CD14-positive monocyte (primary cell): ENCODE results near the gene AOPEP. TPM values are rescaled to one million over a fixed set of nuclear protein-coding genes. Genes with fewer than 3 reads are reported as not detected.

Source experiments
- DNase-seq, 3 donors: peaks; one replicate each; pipeline ENCODE4 v3.0.0-alpha.2; 2011 to 2022
- H2AFZ ChIP-seq: 2 replicates; pipeline ENCODE4 v1.6.0; 2012; ENCODE audit warnings: mild to moderate bottlenecking, low read depth, low read length, inconsistent platforms; ENCODE audit not compliant: insufficient read depth, poor library complexity, severe bottlenecking
- H3K27ac ChIP-seq, 2 donors: 1 replicate in 1 of 2; 2 replicates in 1 of 2; pipeline ENCODE4 v1.5.1; 2012 to 2013; ENCODE audit warnings: low read length in 2 of 2, control low read depth in 1 of 2, inconsistent platforms in 1 of 2, low read depth in 1 of 2, mild to moderate bottlenecking in 1 of 2
- H3K27me3 ChIP-seq, 2 donors: one replicate each; pipeline versions ENCODE4 v1.6.0 to v1.6.1; 2011 to 2013; ENCODE audit warnings: low read length in 2 of 2; ENCODE audit not compliant: control insufficient read depth in 2 of 2, insufficient read depth in 2 of 2
- H3K36me3 ChIP-seq, 2 donors: replicated peaks in 1 of 2; 1 replicate in 1 of 2; 2 replicates in 1 of 2; pipeline versions ENCODE4 v1.5.1 to v1.6.1; 2012 to 2013; ENCODE audit warnings: low read length in 2 of 2, control low read depth in 1 of 2, inconsistent platforms in 1 of 2, mild to moderate bottlenecking in 1 of 2; ENCODE audit not compliant: insufficient read depth in 2 of 2, control insufficient read depth in 1 of 2
- H3K4me1 ChIP-seq, 2 donors: 1 replicate in 1 of 2; 2 replicates in 1 of 2; pipeline versions ENCODE4 v1.5.1 to v1.6.1; 2012 to 2013; ENCODE audit warnings: low read length in 2 of 2, control low read depth in 1 of 2, inconsistent platforms in 1 of 2, mild to moderate bottlenecking in 1 of 2, moderate library complexity in 1 of 2; ENCODE audit not compliant: insufficient read depth in 2 of 2, control insufficient read depth in 1 of 2
- H3K4me2 ChIP-seq: replicated peaks from 2 replicates; pipeline ENCODE3; 2012; ENCODE audit warnings: low read length, moderate library complexity, mild to moderate bottlenecking; ENCODE audit not compliant: poor library complexity, severe bottlenecking; ENCODE audit errors: extremely low read depth
- H3K4me3 ChIP-seq, 3 experiments: fragments of 200-600 bp in 1 of 3; sonication (generic) in 1 of 3; replicated peaks in 1 of 3; 1 replicate in 2 of 3; 2 replicates in 1 of 3; pipeline ENCODE4 v1.5.1; 2011 to 2013; ENCODE audit warnings: low read length in 3 of 3, mild to moderate bottlenecking in 3 of 3, control low read depth in 2 of 3, low read depth in 2 of 3, inconsistent platforms in 1 of 3, moderate library complexity in 1 of 3
- H3K79me2 ChIP-seq: 2 replicates; pipeline ENCODE4 v1.6.0; 2012; ENCODE audit warnings: mild to moderate bottlenecking, control low read depth, inconsistent platforms, low read length, moderate library complexity; ENCODE audit not compliant: insufficient read depth
- H3K9ac ChIP-seq: 2 replicates; pipeline ENCODE4 v1.6.0; 2017; ENCODE audit warnings: low read length, mild to moderate bottlenecking; ENCODE audit not compliant: insufficient read depth, poor library complexity, severe bottlenecking
- H3K9me3 ChIP-seq, 2 donors: replicated peaks in 1 of 2; 1 replicate in 1 of 2; 2 replicates in 1 of 2; pipeline versions ENCODE4 v1.5.1 to v1.6.1; 2012 to 2013; ENCODE audit warnings: low read length in 2 of 2, control low read depth in 1 of 2; ENCODE audit not compliant: control insufficient read depth in 1 of 2, insufficient read depth in 1 of 2
- H4K20me1 ChIP-seq: 2 replicates; pipeline ENCODE4 v1.6.0; 2012; ENCODE audit warnings: mild to moderate bottlenecking, low read length, control low read depth, moderate library complexity; ENCODE audit not compliant: insufficient read depth
- H3K27ac Mint-ChIP-seq, 7 donors: one replicate each; pipeline ENCODE4 v1.8.0; 2020; ENCODE audit warnings: mild to moderate bottlenecking in 7 of 7, mixed read lengths in 7 of 7, moderate library complexity in 6 of 7, inconsistent platforms in 2 of 7
- H3K27me3 Mint-ChIP-seq, 3 donors: one replicate each; pipeline ENCODE4 v1.8.0; 2021 to 2022; ENCODE audit warnings: low read depth in 3 of 3, mild to moderate bottlenecking in 3 of 3, mixed read lengths in 3 of 3, moderate library complexity in 3 of 3, inconsistent platforms in 1 of 3
- H3K36me3 Mint-ChIP-seq, 2 donors: one replicate each; pipeline ENCODE4 v1.8.0; 2020; ENCODE audit warnings: mixed read lengths in 2 of 2, inconsistent platforms in 1 of 2, mild to moderate bottlenecking in 1 of 2
- H3K4me1 Mint-ChIP-seq: one replicate; pipeline ENCODE4 v1.8.0; 2020; ENCODE audit warnings: mild to moderate bottlenecking, mixed read lengths
- H3K4me3 Mint-ChIP-seq, 2 donors: one replicate each; pipeline ENCODE4 v1.8.0; 2020; ENCODE audit warnings: mild to moderate bottlenecking in 2 of 2, mixed read lengths in 2 of 2, moderate library complexity in 1 of 2
- H3K9me3 Mint-ChIP-seq, 7 donors: one replicate each; pipeline ENCODE4 v1.8.0; 2020 to 2022; ENCODE audit warnings: mixed read lengths in 7 of 7, mild to moderate bottlenecking in 6 of 7, moderate library complexity in 6 of 7, inconsistent platforms in 2 of 7
- WGBS: methylation state at CpG from one replicate; pipeline ENCODE4 v1.1.5; 2013; ENCODE audit warnings: missing lambda C conversion rate; ENCODE audit not compliant: insufficient coverage; 5-methylcytosine and 5-hydroxymethylcytosine counted together
- intact Hi-C, 2 donors: fragments of 100-400 bp; cut with micrococcal nuclease; formaldehyde crosslinking; loops; one replicate each; pipeline versions ENCODE4 v1.15.0 to v1.15.1; 2023
- polyA plus RNA-seq, 3 donors: library from polyadenylated mRNA; depleted of rRNA in 1 of 3; unstranded in 2 of 3; stranded (reverse) in 1 of 3; fragments of 300-500 nt in 2 of 3; fragments of >200 nt in 1 of 3; fragmentation: Illumina TruSeq in 2 of 3; gene quantifications; 1 replicate in 2 of 3; 2 replicates in 1 of 3; pipeline ENCODE4 v1.2.3, GENCODE V29; 2012 to 2021
- TF ChIP-seq, protein P1 (sequence below): fragments of 200-600 bp; IDR thresholded peaks from one replicate; pipeline ENCODE4 v1.8.0; 2022; ENCODE audit warnings: antibody characterized with exemption, mild to moderate bottlenecking

AOPEP gene
- polyA plus RNA-seq, 3 donors, result 3.0 to 4.1 (median 3.1) TPM

DNA sequence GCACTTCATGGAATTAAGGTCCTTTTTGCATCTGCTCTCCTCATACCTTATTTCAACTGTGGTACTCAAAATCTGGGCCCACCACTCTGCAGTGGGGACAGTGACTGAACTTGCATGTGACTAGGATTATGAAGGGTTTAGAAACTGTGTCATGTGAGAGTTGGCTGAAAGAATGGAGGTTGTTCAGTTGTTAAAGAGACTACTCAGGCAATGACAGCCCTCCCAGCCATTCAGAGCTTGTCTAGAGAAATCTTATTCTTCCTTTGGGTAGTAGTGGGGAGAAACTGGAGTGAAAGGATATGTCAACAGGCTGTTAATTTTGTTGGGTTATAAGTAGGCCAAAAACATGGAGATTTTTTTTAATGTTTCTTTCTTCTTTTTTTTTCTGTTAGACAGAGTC lies 10.3 kb downstream of the AOPEP start:
- Mint-ChIP-seq H3K27me3 (peaks cover 0 to 3% (median 0%) of the 10 kb centered on the region in 3 donors), H3K27ac (no peak overlapping the region), H3K4me1 (peaks cover 20% of the 10 kb centered on the region), H3K4me3 (no peak overlapping the region), H3K9me3 (peaks cover 0 to 2% (median 0%) of the 10 kb centered on the region in 7 donors), H3K36me3 (peaks cover 7 to 8% of the 10 kb centered on the region in 2 donors)
- Histone ChIP-seq H3K79me2 (no peaks in the 10 kb centered on the region), H3K9ac (no peak overlapping the region), H3K4me2 (no peak overlapping the region), H3K9me3 (no peaks in the 10 kb centered on the region), H3K4me3 (no peak overlapping the region), H2AFZ (no peak overlapping the region), H3K27ac (no peak overlapping the region), H3K36me3 (no peaks in the 10 kb centered on the region), H4K20me1 (no peaks in the 10 kb centered on the region), H3K4me1 (peaks cover 12% of the 10 kb centered on the region in 2 donors), H3K27me3 (no peaks in the 10 kb centered on the region)
- TF ChIP-seq, protein P1, sequence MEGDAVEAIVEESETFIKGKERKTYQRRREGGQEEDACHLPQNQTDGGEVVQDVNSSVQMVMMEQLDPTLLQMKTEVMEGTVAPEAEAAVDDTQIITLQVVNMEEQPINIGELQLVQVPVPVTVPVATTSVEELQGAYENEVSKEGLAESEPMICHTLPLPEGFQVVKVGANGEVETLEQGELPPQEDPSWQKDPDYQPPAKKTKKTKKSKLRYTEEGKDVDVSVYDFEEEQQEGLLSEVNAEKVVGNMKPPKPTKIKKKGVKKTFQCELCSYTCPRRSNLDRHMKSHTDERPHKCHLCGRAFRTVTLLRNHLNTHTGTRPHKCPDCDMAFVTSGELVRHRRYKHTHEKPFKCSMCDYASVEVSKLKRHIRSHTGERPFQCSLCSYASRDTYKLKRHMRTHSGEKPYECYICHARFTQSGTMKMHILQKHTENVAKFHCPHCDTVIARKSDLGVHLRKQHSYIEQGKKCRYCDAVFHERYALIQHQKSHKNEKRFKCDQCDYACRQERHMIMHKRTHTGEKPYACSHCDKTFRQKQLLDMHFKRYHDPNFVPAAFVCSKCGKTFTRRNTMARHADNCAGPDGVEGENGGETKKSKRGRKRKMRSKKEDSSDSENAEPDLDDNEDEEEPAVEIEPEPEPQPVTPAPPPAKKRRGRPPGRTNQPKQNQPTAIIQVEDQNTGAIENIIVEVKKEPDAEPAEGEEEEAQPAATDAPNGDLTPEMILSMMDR, result no peak
- intact Hi-C loops, result no loop called here
- no peak for DNase-seq

DNA sequence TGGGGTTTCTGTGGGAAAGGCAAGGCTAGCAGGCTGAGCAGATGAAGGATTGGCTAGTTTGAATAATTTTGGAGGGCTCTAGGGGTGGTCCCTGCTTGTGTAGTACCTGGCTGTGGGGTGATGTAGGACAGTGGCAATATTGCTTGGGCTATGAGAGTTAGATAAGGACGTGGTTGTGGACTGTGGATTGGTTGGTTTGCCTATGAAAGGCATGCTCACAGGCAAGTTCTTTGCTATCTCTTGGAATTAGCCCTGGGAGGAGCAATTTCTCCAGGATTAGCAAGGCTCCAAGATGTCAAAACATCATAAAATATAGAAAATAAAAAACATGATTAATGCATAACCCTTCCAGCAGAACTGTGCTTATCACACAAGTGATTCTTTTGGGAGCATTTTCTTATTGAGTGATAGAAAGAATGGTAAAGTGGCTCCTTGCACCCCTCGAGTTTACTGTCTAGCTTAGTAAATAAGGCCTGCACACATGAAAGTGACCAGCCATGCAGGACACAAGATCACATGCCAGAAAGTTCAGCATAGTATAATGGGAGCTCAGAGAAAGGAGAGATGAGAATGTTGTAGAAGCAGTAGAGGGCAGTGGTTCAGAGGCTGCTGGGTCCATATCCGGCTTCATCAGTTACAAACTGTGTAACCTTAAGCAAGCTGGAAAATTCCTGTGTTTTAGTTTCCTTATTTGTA lies 13.8 kb downstream of the AOPEP start:
- H3K27ac Mint-ChIP-seq, result peak overlapping the region in 3 of 7 donors; percentile 15 to 50 (median 36)
- H3K9me3 Mint-ChIP-seq, result peaks cover 0 to 5% (median under 1%) of the 10 kb centered on the region in 7 donors
- 91% methylated on average over 1 of the region's 3 CpGs for WGBS

More for the DNA sequence above, 13.8 kb downstream of the AOPEP start:
- no peak overlapping the region for H3K27ac ChIP-seq
- intact Hi-C loops, result no loop called here
- TF ChIP-seq, protein P1, result no peak
- no peak for DNase-seq
- H3K27me3 ChIP-seq, result no peaks in the 10 kb centered on the region
- H3K79me2 ChIP-seq, result no peaks in the 10 kb centered on the region
- no peaks in the 10 kb centered on the region for H3K9me3 ChIP-seq
- peaks cover 5 to 9% of the 10 kb centered on the region in 2 donors for H3K4me1 ChIP-seq
- no peak overlapping the region for H3K4me3 ChIP-seq
- no peaks in the 10 kb centered on the region for H3K36me3 ChIP-seq
- no peak overlapping the region for H3K9ac ChIP-seq
- no peak overlapping the region for H3K4me3 Mint-ChIP-seq
- peaks cover 14 to 20% of the 10 kb centered on the region in 2 donors for H3K36me3 Mint-ChIP-seq
- peaks cover 0 to 3% (median 0%) of the 10 kb centered on the region in 3 donors for H3K27me3 Mint-ChIP-seq
- H3K4me2 ChIP-seq, result no peak overlapping the region
- H3K4me1 Mint-ChIP-seq, result peaks cover 18% of the 10 kb centered on the region
- no peak overlapping the region for H2AFZ ChIP-seq
- H4K20me1 ChIP-seq, result no peaks in the 10 kb centered on the region
